Lower leg skin (tissue), 4 donors: Measurements from ENCODE around the gene IRX5. TPM values are rescaled to one million over a fixed set of nuclear protein-coding genes. Genes with fewer than 3 reads are reported as not detected.

ENCODE experiments used
- DNase-seq, 2 donors: peaks; one replicate each; pipeline ENCODE4 v3.0.0-alpha.2; 2019; ENCODE audit warnings: low spot score in 2 of 2
- H3K4me3 ChIP-seq: fragments of 200-600 bp; sonication (generic); 2 replicates; pipeline ENCODE4 v1.5.1; 2017; ENCODE audit warnings: mild to moderate bottlenecking, low read depth; ENCODE audit not compliant: poor library complexity, severe bottlenecking
- POLR2A ChIP-seq, 2 donors: fragments of 450-650 bp; IDR thresholded peaks; one replicate each; pipeline ENCODE4 v1.6.1; 2016 to 2017; ENCODE audit warnings: antibody characterized with exemption in 2 of 2, mild to moderate bottlenecking in 1 of 2, moderate library complexity in 1 of 2
- WGBS, 2 donors: methylation state at CpG; one replicate each; pipeline ENCODE4 v1.1.5; 2018; 5-methylcytosine and 5-hydroxymethylcytosine counted together
- intact Hi-C: fragments of 100-400 bp; cut with DNase I; formaldehyde crosslinking; loops from one replicate; pipeline ENCODE4 v1.15.0; 2023; ENCODE audit warnings: low total_unique reads
- total RNA-seq, 4 donors: library from RNA; depleted of rRNA; stranded (reverse); fragments of >200 nt; gene quantifications; one replicate each; pipeline ENCODE4 v1.1.0, GENCODE V29; 2016
- TF ChIP-seq, protein P1 (sequence below), 3 donors: fragments of 450-650 bp; IDR thresholded peaks; one replicate each; pipeline ENCODE4 v1.5.1; 2016; ENCODE audit warnings: antibody characterized with exemption in 3 of 3, mild to moderate bottlenecking in 3 of 3, moderate library complexity in 2 of 3

IRX5 gene
- total RNA-seq, 4 donors from 2014 or later, result 47.0 to 99.1 (median 68.7) TPM

DNA sequence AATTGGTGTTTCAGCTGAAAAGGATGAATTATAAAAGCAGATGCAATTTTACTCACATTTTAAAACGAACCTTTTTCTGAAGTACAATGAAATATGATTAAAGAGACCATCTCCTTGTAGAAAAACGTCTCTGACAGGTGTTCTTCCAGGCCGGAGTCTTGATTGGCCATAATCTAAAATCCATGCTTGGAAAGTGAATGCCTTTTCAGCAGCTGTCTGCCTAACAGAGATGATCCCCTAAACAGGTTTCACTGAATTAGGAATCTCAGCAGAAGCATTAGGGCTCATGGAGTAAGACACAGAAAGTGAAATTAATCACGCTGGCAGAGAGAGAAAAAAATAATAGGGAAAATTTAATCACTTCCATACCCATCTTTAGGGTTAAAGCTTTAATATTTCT lies 39.3 kb upstream of the IRX5 start:
- no peak overlapping the region for H3K4me3 ChIP-seq
- DNase-seq, result no peak
- WGBS, 2 donors, result 75 to 81% methylated on average over 4 of the region's 4 CpGs
- TF ChIP-seq, protein P1, sequence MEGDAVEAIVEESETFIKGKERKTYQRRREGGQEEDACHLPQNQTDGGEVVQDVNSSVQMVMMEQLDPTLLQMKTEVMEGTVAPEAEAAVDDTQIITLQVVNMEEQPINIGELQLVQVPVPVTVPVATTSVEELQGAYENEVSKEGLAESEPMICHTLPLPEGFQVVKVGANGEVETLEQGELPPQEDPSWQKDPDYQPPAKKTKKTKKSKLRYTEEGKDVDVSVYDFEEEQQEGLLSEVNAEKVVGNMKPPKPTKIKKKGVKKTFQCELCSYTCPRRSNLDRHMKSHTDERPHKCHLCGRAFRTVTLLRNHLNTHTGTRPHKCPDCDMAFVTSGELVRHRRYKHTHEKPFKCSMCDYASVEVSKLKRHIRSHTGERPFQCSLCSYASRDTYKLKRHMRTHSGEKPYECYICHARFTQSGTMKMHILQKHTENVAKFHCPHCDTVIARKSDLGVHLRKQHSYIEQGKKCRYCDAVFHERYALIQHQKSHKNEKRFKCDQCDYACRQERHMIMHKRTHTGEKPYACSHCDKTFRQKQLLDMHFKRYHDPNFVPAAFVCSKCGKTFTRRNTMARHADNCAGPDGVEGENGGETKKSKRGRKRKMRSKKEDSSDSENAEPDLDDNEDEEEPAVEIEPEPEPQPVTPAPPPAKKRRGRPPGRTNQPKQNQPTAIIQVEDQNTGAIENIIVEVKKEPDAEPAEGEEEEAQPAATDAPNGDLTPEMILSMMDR (IDR thresholded peaks at IDR 0.05), result no peak
- TF ChIP-seq POLR2A (IDR thresholded peaks at IDR 0.05), result no peak
- intact Hi-C loops, result no loop called here

DNA sequence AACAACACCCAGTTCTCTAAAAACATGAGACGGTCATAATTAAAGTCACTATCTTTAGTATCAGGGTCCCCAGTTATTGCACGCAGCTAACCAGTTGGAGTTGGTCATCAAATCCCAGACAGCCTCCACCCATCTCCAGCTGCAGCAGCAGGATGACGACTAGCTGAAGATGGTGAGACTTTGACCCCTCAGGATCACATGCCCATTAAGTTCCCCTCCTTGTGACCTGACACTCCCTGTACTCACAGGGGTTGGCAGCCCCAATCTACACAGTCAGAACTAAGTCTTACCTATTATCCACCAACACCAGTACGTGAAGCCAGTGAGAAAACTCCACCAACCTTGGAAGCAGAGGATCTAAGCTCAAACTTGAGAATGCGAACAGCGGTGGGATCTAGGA lies 37.7 kb upstream of the IRX5 start:
- no peak for DNase-seq
- WGBS, 2 donors, result 86 to 88% methylated on average over 6 of the region's 6 CpGs
- no peak overlapping the region for H3K4me3 ChIP-seq
- TF ChIP-seq, protein P1 (IDR thresholded peaks at IDR 0.05), result no peak
- intact Hi-C loops, result no loop called here

DNA sequence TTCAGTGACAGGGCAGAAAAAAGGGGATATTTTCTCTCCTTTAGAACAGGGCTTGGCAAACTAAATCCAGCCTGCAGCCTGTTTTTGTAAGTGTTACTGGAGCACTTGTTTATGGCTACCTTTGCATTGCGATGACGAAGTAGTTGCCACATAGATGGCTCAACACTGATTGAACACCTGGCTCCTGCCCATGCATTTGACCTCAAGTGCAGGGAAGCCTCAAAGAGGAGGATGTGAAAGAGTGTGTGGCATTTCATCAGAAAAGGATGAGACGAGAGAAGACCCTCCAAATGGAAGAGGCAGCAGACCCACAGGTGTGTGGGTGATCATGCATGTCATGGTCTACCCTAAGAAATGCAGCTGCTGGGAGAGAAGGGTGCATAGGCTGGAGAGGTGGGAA lies 32.7 kb upstream of the IRX5 start:
- no peak for TF ChIP-seq POLR2A (IDR thresholded peaks at IDR 0.05)
- TF ChIP-seq, protein P1 (IDR thresholded peaks at IDR 0.05), result no peak
- DNase-seq, result no peak
- no peak overlapping the region for H3K4me3 ChIP-seq
- intact Hi-C loops, result no loop called here
- WGBS, 2 donors, result 83 to 90% methylated on average over 3 of the region's 3 CpGs

DNA sequence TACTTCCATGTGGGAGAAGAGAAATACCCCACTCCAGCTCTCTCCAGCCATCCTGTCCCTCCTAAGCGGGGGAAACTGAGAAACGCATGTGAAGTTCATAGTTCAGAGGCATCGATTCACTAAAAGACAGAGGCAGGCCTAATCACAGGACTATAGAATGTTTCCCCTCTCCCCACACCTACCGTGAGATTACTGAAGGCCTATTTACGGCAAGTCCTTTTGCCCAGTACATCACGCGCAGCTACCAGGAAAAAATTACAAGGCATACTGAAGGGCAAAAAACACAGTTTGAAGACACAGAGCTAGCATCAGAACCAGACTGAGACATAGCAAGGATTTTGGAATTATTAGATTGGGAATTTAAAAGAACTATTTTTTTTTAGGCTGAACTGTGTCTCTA lies 29.1 kb upstream of the IRX5 start:
- H3K4me3 ChIP-seq, result no peak overlapping the region
- no peak for DNase-seq
- intact Hi-C loops, result no loop called here
- 96 to 98% methylated on average over 7 of the region's 7 CpGs for WGBS, 2 donors
- no peak for TF ChIP-seq POLR2A (IDR thresholded peaks at IDR 0.05)
- TF ChIP-seq, protein P1 (IDR thresholded peaks at IDR 0.05), result no peak

DNA sequence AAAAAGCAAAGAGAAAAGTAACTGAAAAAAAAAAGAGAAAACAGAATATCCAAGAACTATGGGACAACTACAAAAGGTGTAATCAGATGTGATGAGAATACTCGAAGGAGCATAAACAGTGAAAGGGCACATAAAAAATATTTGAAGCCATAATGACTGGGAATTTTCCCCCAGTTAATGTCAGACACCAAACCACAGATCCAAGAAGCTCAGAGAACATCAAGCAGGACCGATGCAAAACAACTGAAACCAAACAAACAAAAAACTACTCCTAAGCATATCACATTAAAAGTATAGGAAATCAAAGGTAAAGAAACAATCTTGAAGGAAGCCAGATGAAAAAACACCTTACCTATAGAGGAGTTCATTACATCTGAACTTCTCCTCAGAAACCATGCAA lies 27.6 kb upstream of the IRX5 start:
- H3K4me3 ChIP-seq, result no peak overlapping the region
- intact Hi-C loops, result no loop called here
- WGBS, 2 donors, result 90 to 96% methylated on average over 2 of the region's 2 CpGs
- DNase-seq, result no peak
- no peak for TF ChIP-seq POLR2A (IDR thresholded peaks at IDR 0.05)
- TF ChIP-seq, protein P1 (IDR thresholded peaks at IDR 0.05), result no peak

DNA sequence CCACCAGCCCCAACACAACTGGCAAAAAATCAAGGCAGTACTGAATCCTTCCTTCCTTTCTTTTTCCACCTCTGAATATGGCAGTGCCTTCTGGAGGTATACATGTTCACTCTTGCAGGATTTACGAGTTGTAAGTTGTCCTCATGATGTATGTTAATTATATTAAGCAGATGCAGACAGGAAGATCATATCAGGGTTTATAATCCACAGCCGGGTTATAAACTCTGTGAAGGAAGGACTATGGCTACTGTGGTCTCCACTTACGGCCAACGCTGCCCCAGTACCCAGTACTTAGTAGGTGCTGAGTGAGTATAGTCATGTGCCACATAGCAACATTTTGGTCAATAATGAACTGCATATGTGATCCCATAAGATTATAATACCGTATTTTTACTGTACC lies 19.6 kb upstream of the IRX5 start:
- TF ChIP-seq, protein P1 (IDR thresholded peaks at IDR 0.05), result no peak
- TF ChIP-seq POLR2A (IDR thresholded peaks at IDR 0.05), result no peak
- intact Hi-C loops, result no loop called here
- DNase-seq, result no peak
- 51 to 57% methylated on average over 5 of the region's 5 CpGs for WGBS, 2 donors
- H3K4me3 ChIP-seq, result no peak overlapping the region
